HK-2 (cell line): ENCODE data around the gene PCNX2.
"Not testable (repeated sequence)": the region's sequence is repeated elsewhere in the genome, so short reads cannot be mapped to it uniquely, and the experiment has no call there.

Source experiments
- DNase-seq: peaks from one replicate; pipeline ENCODE4 v3.0.0-alpha.2; 2018; ENCODE audit not compliant: unreplicated experiment

The PCNX2 gene

DNA sequence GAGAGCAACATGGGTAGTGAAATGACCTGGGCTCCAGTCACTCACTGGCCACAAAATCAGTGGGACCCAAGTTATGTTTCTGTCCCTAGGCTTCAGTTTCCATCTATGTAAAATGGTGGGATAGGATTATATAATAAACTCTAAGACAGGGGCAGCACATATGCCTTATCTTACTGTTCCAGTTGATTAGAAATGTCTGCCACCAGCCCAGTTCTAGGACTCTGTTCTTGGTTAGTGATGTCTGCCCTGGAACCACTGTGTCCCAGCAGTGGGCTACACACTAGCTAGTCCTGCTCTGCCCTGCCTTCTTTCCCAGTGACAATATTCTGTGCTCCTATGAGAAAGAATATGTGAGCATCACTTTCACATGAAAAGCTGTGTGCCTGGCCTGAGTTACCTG, 138.3 kb downstream of the PCNX2 start:
- DNase-seq, result no peak

DNA sequence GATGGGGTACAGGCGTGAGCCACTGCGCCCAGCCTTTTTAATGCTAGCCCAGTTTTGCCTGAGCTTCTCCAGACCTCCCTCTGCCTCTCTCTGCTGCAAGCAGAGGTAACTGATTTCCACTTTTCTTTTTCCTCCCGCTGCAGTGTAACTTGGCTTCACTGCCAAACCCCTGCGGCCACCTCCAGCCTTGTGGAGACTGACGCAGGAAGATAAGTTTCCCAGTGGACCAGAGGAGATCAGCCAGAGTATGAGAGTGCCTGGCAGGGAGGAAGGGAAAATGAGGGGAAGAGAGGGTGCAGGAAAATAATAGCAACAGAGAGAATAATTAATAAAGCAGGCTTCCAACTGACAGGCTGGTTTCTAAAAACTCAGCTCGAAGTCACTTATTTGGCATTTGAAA, 143.7 kb downstream of the PCNX2 start:
- DNase-seq, result no peak

DNA sequence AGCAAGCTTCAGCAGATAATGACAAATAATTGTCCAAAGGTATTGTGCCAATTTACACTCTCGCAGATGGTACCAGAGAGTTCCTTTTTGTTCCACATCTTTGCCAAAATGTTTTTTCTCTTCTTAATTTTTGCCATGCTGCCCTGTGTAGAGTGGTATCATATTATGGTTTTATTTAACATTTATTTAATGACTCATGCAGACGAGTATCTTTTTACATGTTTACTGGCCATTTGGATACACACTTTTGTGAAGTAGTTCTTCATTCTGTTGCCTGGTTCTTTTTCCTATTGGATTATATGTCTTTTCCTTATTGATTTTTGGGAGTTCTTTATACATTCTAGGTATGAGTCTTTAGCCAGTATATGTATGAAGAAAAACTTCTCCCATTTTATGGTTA, 151.1 kb downstream of the PCNX2 start:
- DNase-seq, result no peak

DNA sequence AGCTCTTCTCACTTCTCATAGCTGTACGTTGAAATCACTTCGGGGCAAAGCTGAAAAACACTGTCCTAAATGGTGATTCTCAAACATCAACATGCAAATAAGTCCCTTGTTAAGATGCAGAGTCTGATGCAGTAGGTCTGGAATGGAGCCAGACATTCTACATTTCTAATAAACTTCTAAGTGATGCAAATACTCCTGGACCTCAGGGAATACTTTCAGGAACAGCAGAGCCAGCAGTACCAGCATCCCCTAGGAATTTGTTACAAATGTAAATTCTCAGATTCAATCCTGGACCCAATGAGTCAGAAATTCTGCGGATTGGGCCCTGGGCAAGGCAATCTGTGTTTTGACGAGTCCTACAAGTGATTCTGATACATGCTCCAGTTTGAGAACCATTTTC, 152.3 kb downstream of the PCNX2 start:
- DNase-seq, result no peak

DNA sequence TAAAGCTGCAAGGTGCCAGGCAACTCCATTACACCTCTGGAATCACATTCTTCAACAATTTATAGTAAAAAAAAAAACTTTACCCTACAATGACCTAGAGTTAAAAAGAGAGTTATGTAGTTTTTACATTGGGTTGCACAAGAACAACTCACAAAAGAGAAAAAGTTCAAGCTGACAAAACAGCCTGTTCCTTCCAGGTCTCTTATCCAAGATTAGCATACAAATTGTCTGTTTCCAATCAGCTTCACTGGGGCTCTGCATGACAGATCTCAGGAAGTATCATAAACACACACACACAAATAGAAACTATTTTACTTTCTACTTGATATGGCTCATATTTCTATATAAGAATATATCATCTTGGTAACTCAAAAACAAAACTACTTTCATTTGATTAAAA, 154.6 kb downstream of the PCNX2 start:
- no peak for DNase-seq

DNA sequence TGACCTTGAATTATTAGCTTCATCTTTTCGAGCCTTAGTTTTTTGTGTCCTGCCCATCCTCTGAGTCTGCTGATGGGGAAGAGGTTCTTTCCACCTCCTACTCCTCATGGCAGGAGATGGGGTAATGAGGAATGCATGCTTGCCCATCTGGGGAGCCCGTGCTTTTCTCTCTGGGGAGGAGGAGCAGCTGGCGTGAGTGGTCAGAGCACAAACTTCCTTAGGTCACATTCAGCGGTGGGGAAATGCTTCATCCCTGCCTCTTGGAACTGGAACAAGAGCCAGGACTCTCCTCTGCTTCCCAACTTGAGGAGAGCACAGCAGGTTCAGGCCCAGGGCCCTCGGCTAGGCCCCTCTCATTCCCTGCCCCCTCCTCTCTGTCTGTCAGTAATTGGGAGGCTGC, 155.0 kb downstream of the PCNX2 start:
- DNase-seq, result no peak

DNA sequence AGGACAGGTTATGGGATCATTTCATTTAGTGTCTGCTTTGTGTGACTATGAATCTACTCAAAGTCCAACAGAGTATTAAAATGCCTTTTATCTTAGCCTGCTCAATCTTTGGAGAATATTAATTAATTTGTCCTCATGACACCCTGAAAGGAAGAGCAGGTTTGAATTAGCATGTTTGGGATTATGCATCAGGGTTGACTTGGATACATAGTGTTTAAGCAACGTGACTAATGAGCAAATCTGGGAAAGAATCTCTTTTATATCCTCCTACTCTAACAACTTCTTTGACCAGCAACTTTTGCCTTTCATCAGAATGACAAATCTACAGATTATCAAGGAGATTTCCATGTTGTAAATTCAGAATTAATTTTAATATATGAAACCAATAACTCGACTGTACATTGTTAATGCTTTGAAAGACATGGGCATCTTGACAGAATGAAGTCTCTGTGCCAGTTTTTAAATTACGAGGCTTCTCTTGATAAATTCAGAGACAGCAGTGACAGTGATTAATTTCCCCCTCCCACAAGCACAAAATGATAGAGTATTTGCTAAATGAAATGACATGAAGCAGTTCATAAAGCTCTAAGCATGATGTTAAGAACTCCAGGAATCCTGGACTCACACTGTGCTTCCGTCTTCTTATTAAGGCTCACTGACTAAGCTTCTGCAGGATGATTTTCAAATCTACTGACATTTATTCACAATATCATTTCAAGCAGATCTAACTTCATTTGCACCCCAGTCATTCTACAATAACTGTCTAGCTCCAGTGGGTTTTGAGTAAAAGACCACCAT, 156.5 kb downstream of the PCNX2 start:
- DNase-seq, result no peak

DNA sequence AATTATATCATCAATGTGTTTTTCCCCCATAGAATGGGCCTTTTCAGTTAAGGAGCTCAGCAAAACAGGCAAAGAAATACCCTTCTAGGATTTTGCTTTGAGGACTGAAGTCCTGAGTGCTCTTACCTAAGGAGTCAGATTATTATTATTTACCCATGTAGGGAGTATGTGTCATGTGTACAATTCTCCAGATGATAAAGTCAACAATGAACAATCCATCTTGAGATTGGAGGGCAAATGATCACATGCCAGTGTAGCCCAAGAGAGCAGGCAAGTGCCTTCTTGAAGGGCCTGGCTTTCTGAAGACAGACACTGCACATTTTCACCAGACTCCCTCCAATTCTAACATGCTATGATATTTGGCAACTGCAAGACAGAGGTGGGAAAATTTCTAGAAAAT, 159.7 kb downstream of the PCNX2 start:
- DNase-seq, result no peak

DNA sequence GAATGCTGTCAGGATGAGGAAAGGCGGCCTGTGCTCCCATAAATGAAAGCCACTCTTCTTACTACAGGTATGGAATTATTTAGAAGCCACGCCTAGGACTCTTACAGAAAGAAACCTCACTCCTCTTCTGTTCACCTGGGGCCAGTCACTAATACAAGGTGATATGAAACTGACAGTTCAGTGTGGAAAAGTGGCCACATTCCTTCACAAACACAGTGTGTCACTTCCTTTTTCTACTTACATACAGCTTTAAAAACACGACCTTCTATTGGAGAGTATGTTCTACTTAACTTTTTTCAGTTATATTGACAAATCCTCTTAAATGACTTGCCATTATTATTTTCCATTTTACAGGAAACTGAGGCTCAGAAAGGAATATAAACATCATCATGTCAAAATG, 163.1 kb downstream of the PCNX2 start:
- no peak for DNase-seq

DNA sequence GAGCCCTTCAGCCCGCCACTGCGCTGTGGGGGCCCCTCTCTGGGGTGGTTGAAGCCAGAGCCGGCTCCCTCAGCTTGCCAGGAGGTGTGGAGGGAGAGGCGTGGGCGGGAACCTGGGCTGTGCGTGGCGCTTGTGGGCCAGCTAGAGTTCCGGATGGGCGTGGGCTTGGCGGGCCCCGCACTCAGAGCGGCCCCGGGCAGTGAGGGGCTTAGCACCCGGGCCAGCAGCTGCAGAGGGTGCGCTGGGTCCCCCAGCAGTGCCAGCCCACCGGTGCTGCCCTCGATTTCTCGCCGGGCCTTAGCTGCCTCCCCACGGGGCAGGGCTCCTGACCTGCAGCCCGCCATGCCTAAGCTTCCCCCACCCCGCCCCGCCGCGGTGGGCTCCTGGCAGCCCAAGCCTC, 166.5 kb downstream of the PCNX2 start:
- not testable (repeated sequence) for DNase-seq

DNA sequence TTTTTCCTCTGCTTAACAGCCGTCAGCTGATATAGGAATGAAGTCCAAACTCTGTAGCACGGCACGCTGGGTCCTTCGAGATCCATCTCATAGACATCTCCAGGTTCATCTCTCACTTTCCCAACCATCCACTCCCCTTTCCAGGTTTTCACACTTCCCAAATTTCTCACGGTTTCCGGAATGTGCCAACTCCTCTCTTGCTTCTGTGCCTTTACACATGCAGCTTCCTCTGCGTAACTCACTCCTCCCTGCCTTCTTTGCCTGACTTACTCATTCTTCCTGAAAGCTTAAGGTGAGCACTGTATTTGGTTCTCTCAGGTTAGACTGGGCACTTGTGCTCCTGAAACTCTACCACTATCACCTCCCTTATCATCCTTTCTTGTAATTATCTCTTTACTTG, 168.4 kb downstream of the PCNX2 start:
- DNase-seq, result no peak

DNA sequence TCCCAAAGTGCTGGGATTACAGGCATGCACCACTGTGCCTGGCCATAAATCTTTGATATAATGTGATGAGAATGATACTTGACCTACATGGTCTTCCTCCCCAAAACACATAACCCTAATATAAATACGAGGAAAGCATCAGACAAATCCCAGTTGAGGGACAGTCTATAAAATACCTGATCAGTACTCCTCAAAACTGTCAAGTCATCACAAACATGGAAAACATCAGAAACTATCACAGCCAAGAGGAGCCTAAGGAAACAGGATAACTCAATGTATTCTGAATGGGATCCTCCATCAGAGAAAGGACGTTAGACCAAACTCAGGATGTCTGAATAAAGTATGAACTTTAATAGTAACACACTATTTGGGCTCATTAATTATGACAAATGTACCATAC, 172.7 kb downstream of the PCNX2 start:
- no peak for DNase-seq

DNA sequence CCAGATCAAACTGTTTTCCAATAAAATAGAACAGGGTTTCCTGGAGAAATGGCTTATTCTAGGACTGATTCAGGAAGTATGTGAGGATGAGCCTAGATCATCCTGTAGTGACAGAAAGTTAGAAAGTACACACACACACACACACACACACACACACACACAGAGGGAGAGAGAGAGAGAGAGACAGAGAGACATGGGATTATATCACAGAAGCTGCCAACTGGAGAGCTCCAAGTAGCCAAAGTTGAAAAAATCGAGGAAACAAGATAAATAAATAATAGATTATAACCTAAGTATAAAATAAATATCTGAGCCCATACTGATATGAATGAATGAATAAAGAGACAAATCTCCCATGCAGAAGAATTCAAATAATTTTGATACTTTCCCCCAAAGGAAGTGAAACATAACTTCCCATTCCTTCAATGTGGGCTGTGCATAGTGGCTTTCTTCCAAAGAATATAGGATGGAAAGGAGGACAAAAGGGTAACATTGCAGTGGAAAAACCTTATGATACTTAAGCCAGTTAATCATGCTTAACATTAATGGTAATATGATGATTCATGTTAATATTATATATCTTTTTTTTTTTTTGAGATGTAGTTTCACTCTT, 173.5 kb downstream of the PCNX2 start:
- DNase-seq, result no peak

DNA sequence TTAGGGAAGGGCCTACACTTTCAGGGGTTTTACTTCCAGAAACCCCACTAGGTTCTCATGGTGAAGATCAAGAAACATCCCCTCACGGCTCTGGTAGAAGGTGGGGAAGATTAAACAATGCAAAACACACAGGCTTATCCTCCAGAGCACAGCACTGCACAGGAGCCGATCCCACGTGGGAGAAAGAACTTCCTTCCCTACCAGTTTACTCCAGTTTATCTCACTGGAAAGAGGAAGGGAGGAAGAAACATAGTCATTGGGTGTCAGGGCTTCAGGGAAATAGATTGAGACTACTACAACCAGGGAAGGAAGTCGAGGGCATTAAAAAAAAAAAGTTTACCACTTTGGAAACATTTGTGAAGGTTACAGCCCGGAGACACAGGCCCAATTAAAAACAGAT, 180.7 kb downstream of the PCNX2 start:
- DNase-seq, result no peak

DNA sequence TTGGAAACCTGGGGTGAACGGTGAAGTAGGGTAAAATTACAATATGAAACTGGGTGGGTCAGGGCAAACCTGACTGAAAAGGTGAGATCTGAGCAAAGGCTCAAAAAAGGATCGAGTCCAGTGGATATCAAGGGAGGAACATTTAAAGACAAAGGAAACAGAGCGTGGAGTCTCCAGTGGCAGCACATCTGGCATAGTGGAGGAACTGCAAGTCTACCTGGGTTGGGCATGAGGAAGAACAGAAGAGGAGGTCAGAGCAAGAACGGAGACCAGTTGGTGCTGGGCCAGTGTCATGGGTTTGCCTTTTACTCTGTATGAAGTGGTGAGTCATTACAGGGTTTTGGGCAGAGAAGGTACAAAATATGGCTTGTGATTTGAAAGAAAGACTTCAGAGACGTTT, 181.4 kb downstream of the PCNX2 start:
- DNase-seq, result peak; percentile 31

DNA sequence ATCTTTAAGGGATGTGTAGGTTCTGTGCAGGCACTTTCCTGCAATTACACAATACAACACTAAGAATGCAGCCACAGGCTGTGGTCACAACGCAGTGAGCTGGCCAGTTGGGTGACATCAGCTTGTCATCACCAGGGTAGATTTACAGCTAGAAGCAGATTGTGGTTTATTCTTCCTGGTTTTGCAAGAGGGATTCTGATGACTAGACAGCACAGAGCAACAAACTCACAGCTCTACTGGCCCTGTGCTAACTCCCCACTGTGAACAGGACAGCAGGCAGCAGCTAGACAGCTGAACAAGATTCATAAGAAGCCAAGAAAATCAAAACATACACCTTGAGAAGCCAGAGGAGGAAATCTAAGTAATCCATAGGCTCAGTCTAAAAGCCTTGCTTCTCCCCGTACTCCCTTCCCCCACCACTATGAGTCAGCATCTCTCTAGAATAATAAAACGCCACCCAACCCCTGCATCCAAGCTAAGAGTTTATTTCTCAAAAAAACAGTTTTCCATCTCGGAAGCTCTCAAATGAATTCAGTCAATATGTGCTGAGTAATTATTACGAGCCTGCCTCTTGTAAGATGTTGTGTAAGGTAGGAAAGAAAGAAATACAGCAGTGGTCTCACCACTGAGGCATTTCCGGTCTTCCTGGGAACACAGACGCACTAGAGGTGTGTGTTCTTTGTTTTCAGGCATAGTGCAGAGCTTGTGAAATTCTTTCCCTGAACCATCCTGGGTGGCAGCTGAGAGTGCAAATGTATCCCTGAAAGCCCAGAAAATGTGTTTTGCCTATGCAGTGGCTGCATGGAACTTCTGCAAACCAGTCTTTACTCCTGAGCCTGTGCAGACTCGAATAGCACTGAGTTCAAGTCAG, 182.3 kb downstream of the PCNX2 start:
- peak; percentile 91 for DNase-seq

DNA sequence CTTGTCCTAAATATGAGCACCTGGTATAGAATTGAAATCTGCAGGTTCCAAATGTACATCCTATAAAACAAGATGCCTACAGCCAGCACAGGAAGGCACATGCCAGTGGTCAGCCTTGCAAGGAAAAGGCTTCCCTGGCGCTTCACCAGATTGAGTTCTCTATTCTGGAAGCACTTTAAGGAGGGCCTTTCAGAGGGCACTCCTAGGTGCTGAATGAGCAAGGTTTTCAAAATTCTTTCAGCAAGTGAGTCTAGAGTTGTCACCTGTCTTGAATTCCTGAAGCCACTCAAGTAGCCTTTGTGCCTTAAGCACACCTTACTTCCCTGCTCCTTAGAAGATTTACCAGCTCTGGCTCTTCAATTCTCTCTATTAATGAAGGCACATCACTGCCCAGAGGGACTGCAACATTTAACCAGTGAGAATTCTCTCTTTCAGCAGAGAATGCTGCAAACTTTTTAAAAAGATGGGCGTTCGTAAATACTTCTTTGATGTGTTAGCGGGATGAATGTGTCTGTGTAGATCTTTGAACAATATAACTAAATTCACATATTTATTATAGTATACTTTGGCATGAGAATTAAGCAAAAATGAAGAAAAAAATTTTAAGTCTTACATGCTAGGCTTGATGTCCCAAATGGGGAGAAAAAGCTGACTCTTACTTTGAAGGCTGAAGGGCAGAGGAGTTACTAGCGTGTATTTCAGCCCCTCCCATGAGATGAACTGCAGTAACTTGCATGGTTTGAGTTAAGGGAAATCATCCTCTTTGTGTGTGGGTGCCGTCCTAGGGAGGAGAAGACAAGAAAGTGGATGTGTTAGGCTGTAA, 183.1 kb downstream of the PCNX2 start:
- DNase-seq, result peak; percentile 34

DNA sequence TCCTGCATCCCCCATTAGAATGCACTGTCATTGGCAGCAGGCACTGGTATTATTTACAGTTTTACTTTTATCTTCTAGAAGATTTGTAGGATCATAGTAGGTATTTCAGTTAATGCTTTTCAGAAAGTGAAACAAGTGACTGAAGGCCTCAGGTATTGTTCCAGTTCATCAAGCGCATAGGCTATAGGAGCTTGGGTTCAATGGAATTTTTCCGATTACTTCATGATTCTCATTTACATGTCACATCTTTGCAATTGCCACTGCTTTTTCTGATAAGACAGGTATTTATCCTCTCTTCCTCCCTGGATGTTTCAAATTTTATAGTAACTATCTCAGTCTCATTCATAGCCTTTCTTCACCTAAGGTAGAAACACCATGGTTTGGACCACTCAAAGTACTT, 183.8 kb downstream of the PCNX2 start:
- DNase-seq, result no peak

DNA sequence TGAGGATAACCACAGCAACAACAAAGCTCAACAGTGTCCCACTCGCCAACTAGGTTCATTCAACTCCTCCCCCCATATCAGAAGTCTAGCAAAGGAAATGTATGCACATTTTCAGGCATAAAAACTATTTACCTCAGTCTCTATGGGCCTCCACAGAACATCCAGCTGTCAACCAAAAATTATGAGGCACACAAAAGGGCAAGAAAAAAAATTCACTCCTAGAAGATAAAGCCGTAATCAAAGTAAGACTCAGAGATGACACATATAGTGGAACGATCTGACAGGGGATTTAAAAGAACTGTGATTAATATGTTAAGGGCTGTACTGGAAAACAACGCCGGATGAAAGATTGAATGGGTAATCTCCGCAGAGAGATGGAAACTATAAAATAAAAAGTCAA, 186.4 kb downstream of the PCNX2 start:
- DNase-seq, result no peak

DNA sequence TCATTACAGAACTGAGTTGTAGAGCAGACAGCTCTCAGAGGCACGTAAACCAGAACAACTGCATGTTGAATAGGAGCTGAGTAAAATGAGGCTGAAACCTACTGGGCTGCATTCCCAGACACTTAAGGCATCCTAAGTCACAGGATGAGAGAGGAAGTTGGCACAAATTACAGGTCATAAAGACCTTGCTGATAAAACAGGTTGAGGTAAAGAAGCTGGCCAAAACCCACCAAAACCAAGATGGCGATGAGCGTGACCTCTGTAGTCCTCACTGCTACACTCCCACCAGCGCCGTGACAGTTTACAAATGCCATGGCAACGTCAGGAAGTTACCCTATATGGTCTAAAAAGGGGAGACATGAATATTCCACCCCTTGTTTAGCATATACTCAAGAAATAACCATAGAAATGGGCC, 187.8 kb downstream of the PCNX2 start:
- DNase-seq, result not testable (repeated sequence)

DNA sequence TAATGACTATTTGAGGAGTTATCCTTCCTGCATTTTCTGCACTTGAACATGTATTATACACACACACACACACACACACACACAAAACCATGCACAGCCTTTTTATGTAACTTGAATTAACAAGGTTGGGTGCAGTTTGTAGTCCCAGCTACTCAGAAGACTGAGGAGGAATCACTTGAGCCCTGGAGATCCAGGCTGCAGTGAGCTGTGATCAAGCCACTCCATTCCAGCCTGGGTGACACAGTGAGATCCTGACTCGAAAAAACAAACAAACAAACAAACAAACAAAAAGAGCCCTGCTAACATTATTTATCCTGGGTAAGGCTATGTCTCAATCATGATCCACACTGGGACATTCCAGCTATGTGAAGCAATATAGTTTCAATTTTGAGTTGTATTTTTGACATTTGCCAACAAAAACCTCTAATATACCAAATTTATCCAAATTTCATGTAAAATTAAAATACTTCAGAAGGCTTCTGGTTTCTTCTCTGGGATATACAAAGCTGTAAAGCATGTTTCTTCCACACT, 188.3 kb downstream of the PCNX2 start:
- no peak for DNase-seq

DNA sequence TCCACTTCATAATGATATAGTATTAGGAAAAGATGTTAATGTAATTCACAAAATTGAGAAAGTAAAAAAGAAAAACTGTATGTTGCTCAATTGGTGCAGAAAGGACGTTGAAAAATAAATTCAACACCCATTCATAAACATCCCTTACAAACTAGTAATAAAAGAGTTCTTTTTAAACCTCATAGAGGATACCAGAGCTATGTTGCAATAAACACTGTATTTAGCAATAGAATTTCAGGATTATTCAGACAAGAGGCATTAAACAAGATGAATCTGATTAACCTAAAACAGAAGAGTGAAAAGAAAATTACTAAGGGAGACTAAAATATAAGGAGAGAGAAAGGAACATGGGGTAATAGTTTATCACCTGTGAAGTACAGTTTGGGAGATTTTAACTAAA, 190.3 kb downstream of the PCNX2 start:
- DNase-seq, result no peak
